ENCODE results near the gene TDRD1.

TDRD1 gene

DNA sequence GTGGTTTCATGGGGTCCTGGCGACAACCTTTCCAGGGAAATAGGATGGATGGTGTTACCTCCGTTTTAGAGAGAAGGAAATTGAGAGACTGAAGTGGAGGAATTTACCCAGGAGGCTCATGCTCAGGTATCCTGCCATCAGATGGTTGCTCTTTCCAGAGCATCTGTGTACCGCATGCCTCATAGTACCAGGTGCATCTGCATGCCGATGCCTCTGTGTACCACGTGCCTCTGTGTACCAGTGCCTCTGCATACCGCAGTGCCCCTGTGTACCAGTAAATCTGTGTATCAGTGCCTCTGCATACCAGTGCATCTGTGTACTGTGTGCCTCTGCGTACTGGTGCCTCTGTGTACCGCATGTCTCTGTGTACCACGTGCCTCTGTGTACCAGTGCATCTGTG, 63.1 kb downstream of the TDRD1 start:
- no peak for DNase-seq

DNA sequence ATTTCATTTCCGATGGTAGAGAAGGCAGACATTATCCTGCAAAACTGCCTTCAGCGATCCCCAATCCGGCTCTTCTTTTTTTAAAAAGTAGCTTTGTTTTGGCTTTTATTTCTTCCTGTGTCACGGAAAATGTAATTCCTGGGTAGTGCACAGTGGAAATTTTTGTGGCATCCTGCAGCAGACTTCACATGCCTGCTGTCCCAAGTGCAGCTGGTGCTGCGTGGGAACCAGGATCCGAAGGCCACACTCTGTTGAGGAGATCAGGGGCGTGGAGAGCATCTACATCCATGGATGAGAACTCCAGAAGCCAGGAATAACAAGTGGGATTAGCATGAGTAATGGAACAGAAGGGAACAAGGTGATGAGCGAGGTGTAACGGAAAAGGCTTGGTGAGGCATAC, 64.5 kb downstream of the TDRD1 start:
- no peak for DNase-seq

DNA sequence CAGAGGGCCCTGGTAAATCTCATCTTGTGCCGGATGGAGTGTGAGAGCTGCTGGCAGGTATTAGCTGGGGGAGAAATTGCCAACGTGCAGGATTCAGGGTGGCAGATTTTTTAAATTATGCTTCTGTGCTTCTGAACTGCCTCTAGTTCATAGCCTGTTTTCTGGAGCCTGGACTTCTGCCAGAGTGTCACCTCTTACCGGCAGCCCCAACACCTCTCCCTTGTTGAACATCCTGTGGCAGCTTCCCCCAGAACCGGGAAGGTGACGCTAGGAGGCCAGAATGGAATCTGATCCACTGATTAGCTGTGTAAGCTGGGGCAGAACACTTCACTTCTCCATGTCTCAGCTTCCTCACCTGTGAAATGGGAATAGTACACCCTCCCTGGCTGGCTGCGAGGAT, 65.0 kb downstream of the TDRD1 start:
- no peak for DNase-seq

DNA sequence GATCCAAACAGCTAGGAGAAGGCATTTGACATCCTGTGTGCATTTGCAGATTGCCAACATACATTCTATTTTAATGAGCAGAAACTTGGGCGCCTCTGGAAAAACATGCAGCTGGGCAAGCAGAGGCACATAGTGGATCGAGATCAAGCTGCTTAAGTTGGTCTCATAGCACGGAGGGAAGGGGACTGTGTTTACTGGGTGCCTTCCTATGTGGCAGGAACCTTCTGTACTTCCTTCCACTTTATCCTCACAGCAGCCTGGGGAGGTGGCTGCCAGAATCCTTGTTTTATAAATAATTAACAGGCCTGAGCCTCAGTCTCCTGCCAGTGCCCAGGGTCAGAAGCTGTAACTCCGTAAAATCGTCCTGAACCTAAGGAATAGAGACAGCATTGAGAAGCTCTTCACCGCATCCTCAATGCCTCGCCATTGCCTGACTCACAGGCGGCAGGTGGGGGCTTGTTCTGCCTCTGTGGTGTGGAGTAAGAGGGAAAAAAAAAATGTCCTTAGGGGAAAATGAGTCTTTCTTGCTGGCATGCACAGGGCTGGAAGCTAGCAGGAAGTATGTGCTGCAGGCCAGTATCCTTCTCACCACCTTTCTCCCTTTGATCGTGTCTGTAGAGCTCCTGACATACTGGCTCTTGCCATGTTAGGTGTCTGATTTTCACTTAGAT, 66.1 kb downstream of the TDRD1 start:
- no peak for DNase-seq

DNA sequence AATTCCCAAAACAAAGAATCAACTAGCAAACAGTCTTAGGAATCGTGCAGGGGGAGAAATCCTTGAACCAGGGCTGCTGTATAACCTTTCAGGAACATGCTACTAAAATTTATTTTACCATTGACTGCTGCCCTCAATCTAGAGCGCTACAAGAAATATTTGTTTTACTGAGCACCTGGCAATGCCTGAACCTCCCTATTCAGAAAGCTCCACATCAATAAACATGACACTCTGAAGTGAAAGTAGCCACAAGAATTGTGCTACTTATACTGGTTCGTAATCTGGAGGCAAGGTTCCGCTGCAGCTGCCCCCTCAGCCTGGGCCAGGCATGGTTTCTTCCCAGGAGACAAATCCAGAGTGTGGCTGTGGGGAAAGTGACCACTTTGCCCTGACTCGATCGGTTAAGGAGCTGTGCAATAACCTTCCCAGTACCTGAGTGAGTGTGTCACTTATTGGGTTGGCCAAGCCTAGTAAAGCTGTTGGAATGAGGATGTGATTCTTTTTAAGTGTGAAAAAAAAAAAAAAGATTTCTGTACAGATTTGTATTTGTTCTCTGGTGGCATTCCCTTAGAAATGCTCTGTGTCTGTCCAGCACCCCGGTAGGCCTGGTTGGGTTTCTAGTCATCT, 67.6 kb downstream of the TDRD1 start:
- no peak for DNase-seq

DNA sequence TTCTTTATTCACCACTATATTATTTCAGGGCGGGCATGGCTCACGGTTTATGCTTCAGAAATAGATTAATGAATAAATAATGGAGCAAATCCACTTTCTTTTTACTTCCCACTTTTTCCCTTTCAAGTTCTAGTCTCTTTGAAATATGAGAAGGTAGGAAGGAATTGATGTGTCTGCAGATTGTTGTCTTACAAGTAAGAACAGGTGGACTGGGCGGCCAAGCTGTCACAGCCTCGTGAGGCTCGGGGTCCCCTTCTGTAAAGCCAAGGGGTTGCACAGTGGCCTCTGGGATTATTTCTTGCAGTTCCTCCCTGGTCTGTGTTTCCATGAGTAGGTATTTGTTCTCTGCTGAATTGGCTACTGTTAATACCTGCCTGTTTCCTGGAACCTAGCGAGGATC, 71.1 kb downstream of the TDRD1 start:
- no peak for DNase-seq

DNA sequence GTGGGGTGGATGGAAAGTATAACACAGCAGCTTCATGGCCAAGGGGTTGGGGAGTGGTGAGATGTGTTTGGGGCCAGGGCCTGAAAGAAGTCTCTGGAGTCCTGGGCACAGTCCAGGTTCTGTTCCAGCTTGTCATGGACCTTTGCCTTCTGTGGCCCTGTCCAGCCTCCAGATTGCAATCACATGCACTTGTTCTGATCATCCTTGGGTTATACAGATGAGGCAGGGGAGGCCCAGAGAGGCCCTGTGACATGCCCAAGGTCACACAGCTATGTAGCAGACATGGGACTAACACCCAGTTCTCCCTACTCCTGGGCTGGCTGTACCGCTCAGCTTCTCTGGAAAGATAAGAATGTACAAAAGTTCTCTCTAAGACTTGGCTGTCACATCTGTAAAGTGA, 71.6 kb downstream of the TDRD1 start:
- no peak for DNase-seq

DNA sequence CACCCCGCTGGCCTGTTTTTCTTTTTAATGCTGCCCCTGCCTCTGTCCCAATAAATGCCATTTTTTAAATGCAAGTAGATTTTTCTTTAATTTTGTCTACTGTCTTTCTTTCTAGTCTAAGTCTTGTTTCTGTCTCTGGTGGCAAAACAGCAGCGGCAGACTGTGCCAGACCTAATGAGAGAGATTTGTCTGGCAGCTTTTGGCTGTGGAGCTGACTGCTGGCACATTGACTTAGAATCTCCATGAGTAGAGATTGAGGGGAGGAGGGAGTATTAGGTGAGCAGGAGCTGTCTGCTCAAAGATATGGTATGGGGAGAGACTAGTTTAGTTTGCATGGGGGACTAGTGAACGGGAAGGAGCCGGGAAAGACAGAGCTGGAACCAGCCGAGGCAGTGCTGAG, 72.9 kb downstream of the TDRD1 start:
- no peak for DNase-seq

DNA sequence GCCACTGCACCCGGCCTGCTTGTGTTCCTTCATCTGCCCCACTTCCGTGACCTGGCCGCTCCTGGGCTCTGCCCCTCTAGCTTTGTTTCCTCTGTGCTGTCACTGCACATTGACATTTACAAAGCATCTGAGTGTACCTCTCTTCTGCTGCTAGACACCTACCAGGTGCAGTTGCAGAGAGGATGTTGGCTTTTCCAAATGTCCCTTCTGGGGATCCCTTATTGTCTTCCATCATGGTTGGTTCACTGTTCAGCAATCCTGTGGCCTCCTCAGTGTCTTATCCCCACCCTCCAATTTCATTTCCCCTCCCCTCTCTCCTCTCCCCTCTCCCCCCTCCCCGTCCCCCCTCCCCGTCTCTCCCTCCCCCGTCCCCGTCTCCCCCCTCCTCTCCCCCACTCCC, 73.7 kb downstream of the TDRD1 start:
- no peak for DNase-seq

DNA sequence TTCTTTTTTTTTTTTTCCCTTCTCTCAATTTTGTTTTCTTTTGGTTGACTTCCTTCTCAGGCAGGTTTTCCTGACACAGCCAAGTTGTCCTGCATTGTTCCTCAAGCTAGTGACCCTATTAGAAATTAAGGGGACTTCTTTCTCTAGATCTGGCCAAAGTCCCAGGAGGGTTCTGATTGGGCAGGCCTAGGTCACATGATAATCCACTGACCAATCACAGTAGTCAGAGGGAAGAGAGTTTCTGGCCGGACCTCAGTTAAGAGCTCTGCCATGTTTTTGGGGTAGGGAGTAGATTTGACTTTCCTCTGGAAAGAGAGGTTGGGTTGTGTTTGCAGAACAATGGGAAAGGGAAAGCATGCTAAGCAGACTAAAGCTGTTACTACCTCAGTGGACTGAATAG, 76.1 kb downstream of the TDRD1 start:
- no peak for DNase-seq

DNA sequence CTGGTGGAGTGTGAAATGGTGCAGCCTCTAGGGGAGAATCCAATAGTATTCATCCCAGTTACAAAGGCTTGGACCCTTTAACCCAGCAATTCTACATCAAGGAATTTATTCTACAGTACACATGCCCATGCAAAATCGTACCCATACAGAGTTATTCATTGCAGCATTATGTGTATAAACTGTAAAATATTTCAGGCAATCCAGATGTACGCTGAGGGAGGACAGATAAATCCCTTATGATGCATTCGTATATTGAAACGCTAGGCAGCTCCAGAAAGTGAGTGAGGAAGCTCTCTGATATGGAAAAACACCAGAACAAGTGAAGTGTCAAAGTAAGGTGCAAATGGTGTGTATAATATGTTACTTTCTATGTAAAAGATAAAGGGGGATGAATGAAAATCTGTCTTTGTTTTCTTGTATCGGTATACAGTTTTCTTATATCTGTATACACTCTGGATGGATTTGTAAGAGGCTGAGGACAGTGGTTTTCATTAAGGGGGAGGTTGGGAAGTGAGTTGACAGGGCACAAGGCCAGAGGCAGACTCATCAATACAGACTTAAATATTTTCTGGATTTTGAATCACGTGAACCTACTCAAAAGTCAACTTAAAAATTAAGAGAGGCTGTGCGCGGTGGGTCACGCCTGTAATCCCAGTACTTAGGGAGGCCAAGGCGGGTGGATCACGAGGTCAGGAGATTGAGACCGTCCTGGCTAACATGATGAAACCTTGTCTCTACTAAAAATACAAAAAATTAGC, 77.0 kb downstream of the TDRD1 start:
- no peak for DNase-seq

DNA sequence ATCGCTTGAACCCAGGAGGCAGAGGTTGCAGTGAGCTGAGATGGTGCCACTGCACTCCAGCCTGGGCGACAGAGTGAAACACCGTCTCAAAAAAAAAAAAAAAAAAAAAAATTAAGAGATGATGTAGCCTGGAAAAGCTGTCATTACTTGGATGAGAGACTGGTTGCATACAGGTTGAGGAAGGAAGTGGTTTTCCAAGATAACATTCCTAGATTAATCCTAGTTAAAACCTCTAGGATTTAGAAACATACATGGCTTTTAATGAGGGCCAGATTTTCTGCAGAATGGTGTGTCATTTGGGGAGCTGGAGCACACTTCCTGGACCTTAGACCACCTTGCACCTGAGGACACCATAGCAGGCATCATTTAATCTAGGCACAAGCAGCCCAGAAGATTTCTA, 77.7 kb downstream of the TDRD1 start:
- DNase-seq, result no peak

DNA sequence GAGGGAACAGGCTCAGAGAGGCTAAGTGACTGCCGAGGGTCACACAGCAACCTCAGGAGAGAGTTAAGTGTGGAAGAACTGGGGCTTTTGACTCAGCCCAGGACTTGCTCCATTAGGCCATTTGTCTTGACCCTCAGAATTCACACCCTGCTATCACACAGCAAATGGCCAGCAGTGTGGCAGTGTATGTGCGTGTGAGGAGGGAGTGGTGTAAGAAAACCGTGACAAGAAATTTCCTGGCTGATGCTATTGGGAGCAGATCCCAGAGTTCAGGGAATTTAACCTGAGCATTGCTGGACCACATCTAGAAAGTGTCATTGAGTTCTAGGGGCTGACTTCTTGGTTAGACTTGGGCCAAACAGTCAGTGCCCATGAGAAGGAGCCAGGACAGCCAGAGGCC, 78.3 kb downstream of the TDRD1 start:
- no peak for DNase-seq

DNA sequence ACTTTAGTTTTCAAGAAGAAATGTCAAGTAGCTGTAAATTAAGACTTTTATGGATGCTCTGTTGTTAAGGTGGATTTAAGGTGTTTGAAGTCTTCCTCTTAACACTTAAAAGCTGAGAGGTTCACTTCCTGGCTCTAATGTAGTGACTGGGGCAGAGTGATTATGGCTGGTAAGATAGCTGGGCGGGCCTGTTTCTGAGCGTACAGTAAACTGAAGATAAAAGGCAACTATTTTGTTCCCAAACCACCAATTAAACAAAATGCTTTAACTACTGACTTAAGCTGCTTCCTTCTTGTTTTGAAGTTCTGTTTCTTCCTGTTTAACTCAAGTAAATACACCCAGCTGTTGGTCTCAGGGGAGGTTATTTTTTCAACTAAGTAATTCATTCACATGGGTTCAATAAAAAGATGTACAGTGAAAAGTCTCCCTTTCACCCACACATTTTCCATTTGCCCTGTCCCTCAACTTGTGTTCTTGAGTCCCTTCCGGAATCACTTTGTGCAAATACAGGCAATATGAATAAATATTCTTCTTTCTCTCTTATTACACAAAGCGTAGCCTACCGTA, 79.2 kb downstream of the TDRD1 start:
- no peak for DNase-seq

DNA sequence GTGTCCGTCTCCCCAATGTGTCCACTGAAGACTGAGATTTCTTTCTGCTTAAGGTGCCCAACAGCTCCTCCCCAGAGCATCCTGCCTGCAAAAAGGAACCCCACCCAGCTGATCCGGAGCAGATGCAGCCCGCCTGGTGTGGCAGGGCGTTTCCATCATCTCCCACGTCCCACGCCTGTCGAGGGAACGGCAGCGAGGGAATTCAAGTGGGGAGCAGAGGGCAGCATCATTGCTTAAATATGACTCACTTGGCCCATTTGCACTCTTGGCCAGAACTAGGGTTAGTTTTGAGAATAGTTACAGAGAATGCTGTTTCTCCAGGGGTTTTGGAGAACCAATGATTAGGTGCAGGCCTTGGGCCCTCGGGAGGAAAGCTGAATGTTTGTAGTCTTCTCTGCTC, 80.7 kb downstream of the TDRD1 start:
- DNase-seq, result no peak

DNA sequence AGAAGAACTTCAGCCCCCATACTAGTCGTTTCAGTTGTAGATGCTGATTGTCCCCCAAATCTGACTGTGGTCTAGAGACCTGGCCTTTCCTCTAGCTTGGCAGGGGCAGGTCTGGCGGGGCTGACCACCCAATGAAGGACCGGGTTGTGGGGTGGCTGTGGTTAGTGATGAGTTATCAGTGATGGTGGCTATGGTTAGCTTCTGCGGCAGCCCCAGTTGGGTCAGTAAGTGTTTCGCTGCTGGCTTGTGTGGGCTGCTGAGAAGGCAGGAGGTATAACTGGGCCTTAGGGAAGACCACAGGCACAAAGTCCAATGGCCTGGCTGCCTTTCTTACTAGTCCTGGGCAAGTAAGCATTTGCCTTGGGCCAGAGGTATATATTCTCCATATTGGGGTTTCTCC, 81.2 kb downstream of the TDRD1 start:
- no peak for DNase-seq

DNA sequence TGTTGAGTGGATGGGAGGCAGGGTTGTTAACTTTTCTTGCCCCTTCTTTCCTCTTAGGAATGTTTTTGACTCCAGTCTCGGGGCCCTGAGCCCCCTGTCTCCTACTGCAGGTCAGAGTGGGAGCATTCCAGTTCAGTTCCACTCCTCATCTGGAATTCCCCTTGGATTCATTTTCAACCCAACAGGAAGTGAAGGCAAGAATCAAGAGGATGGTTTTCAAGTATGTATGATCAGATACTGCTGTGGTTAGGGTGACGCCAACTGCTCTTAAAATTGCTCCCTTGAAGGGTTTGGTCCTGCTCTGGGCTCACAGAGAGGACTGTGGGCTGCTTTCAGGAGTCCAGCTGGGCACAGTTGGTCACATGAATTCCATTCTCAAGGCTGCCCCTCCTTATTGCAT, 81.9 kb downstream of the TDRD1 start:
- no peak for DNase-seq

DNA sequence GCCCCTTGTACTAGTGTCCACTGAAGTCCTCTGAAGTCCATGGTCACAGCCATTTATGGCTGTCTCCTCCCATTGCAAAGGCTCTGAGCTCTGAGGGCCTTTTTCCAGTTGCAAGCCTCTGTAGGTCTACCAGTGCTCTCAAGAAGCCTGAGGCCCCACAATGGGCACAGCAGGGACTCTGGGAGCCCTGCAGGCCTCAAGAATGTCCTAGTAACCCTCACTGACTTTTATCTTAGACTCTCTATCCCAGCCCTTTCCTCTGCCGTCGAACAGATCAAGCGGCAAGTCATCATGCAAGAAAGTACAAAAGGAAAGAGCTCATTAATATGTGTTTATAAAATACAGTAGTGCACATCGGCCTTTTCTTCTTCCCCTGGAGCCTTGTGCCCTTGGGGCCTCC, 83.3 kb downstream of the TDRD1 start:
- no peak for DNase-seq

DNA sequence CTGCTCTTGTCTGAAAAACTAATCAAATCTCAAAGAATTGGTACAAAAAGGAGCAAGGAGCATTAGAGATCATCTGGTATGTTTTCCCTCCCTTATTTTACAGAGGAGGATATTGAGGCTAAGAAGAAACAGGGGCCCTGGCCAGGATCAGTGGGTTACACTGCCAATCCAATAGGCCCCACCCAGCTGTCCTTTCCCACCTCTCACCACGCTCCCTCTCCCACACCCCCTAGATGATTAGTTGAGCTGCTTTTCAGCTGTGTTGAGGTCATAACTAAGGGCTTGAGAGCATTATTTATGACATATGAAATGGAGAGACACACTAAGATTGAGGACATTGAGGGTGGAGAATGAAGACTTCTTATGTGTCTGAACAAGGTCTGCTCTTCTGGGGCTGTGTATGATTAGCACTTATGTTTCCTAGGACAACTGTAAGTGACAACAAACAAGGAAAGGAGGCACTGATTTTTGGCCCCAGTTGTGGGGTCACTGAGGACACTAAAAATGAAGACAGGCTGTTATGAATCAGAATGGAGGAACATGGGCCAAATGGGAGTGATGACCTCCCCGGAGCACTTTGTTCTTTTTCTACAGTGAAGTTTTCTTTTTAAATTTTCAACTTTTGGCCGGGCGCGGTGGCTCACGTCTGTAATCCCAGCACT, 86.4 kb downstream of the TDRD1 start:
- no peak for DNase-seq

DNA sequence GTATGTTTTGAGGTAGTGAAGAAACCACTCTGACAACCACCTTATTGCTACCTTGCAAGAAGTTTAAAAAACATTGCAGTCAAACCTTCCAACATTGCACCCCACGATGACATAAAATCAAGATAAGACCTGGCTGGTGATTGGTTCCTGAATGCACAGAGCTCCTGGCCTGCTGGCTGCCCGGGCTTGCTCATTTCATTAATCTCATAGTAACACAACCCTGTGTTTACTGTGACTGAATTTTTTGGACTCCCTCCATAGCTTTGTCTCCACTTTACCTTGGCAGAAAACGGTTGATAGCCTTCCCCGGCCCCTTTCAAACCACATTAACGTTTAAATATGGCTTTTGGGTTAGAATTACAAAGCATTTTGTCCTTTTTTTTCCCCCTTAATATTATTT, 87.4 kb downstream of the TDRD1 start:
- DNase-seq, result no peak

DNA sequence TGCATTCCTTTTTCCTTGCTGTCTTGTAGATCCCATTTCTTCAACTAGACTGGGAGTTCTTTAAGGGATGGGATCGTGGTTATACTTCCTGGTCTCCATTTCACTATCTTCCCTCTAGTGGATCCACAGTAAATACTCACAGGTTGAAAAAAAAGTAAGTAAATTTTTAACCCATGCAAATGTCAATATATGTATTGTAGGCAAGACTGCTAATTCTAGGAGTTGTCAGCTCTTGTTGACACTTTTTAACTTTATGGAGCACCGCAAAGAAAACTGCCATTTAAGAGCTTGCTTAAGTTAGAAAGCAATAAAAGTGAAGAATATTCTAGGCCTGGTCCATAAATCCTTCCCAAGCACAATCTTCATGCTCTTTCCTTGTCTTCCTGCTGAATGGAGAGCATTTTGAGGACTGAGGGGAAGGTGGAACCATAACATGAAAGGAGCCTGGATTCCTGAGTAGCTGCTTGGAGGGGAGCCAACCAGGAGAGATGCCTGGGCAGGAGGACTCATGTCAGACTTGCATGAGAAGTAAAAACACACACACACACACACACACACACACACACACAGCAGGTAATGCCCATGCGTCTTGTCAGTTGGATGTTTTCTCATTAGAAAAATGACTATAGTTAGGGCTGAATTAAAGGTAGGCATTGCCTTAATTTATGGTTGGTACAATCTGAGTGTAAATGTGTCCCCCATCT, 92.1 kb downstream of the TDRD1 start:
- no peak for DNase-seq

DNA sequence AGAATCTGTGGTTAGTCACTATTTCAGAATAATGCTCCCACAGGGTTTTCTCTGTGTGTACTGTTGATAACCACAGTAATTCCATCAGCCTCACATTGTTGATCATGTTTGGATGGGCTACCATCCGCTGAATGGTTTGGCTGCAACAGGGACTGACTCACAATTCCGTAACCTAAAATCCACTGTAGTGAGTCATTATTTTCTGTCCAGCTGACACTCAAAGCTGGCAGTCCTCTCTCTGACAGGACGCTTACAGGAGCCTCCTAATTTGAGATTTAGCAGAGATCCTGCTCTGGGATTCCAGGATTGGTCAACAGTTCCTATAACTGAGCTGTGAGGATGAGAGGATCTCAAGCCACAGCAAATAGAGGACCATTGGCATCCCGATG, 92.6 kb downstream of the TDRD1 start:
- DNase-seq, result no peak

DNA sequence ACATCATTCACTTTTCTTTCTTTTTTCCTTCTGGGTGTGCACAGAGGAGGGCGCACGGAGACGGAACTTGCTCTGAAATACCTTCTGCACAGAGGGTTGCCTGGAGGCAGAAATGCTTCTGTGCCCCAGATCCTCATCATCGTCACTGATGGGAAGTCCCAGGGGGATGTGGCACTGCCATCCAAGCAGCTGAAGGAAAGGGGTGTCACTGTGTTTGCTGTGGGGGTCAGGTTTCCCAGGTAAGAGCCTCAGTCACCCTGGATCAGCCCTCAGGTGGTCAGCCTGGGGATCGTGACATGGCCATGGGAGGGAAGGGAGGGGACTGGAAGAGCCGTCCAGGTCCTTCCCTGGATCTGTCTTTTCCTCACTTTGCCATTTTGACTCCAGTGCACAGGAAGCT, 93.5 kb downstream of the TDRD1 start:
- DNase-seq, result no peak

Measured in CD4-positive, alpha-beta T cell treated with Interleukin-12 subunit alpha and Interleukin-12 subunit beta, for 1 hour (primary cell).